K562 (cell line): Measurements from ENCODE around the gene CD40. TPM values are rescaled to one million over a fixed set of nuclear protein-coding genes. Genes with fewer than 3 reads are reported as not detected.

Experiments
- ATAC-seq: fragments of 200-7000 bp; cut with Tn5 transposase; 3 replicates; pipeline ENCODE4 v1.9.1; 2020; ENCODE audit warnings: moderate library complexity
- BruUV-seq: library from RNA; stranded (reverse); fragments of 400-500 nt; replicated peaks from 2 replicates; lab custom pipeline; 2021; lab: Mats Ljungman, UMichigan
- CTCF ChIA-PET: fragments of 300-600 bp; formaldehyde crosslinking; extraction: SDS; loops from one replicate; lab custom pipeline; 2021; ENCODE audit warnings: low intra/inter-chr PET ratio; lab: Yijun Ruan, JAX
- POLR2A ChIA-PET: fragments of 300-600, 350-650 bp; sonication (Branson Sonifier 250); formaldehyde crosslinking; extraction: SDS; loops from one replicate; lab custom pipeline; 2021; ENCODE audit warnings: antibody characterized with exemption, inconsistent platforms; lab: Yijun Ruan, JAX
- DNase-seq, 4 experiments: peaks; one replicate each; pipeline versions ENCODE4 v3.0.0 to v3.0.0-alpha.2; 2011 to 2018; ENCODE audit warnings: low spot score in 3 of 4, mixed read lengths in 3 of 4; ENCODE audit errors: extremely low read depth in 1 of 4
- FAIRE-seq: peaks from 2 replicates; lab custom pipeline; 2011; peaks lifted over from hg19 to GRCh38; lab: Jason Lieb, UNC
- H2AFZ ChIP-seq: 2 replicates; pipeline ENCODE4 v1.6.0; 2011; ENCODE audit warnings: low read depth, low read length, control low read depth, inconsistent platforms
- H3K27ac ChIP-seq: fragments of 200-600 bp; 3 replicates; pipeline ENCODE4 v1.8.0; 2011; ENCODE audit warnings: low read depth, mild to moderate bottlenecking, control low read depth, inconsistent platforms, low read length, moderate library complexity, mixed read lengths; ENCODE audit errors: extremely low read depth
- H3K27me3 ChIP-seq, 2 experiments: fragments of 300-600 bp in 1 of 2; 2 replicates in 1 of 2; 3 replicates in 1 of 2; pipeline versions ENCODE4 v1.6.0 to v1.8.0; 2011; ENCODE audit warnings: inconsistent platforms in 2 of 2, low read length in 2 of 2, mild to moderate bottlenecking in 1 of 2, mixed read lengths in 1 of 2, moderate library complexity in 1 of 2; ENCODE audit not compliant: control insufficient read depth in 2 of 2, insufficient read depth in 2 of 2
- H3K36me3 ChIP-seq: fragments of 300-600 bp; 3 replicates; pipeline ENCODE4 v1.8.0; 2011; ENCODE audit warnings: mild to moderate bottlenecking, low read length, inconsistent platforms; ENCODE audit not compliant: control insufficient read depth, insufficient read depth
- H3K4me1 ChIP-seq, 2 experiments: fragments of 200-600 bp in 1 of 2; replicated peaks in 1 of 2; 2 replicates in 1 of 2; 3 replicates in 1 of 2; pipeline versions ENCODE4 v1.5.1 to v1.8.0; 2011; ENCODE audit warnings: inconsistent platforms in 2 of 2, low read length in 2 of 2, mild to moderate bottlenecking in 1 of 2, mixed read lengths in 1 of 2, moderate library complexity in 1 of 2; ENCODE audit not compliant: control insufficient read depth in 2 of 2, insufficient read depth in 2 of 2
- H3K4me2 ChIP-seq: 2 replicates; pipeline ENCODE4 v1.6.1; 2011; ENCODE audit warnings: low read length, control low read depth, inconsistent platforms, mixed read lengths; ENCODE audit not compliant: insufficient read depth
- H3K4me3 ChIP-seq: fragments of 200-600 bp; sonication (generic), shearing (Covaris generic); 2 replicates; pipeline ENCODE4 v1.5.1; 2016; ENCODE audit warnings: control low read depth, inconsistent platforms
- H3K79me2 ChIP-seq: fragments of 200-600 bp; 3 replicates; pipeline ENCODE4 v1.8.0; 2011; ENCODE audit warnings: low read length, inconsistent platforms; ENCODE audit not compliant: control insufficient read depth, insufficient read depth
- H3K9ac ChIP-seq, 2 experiments: 2 replicates each; pipeline versions ENCODE4 v1.6.0 to v1.6.1; 2011; ENCODE audit warnings: low read depth in 2 of 2, low read length in 2 of 2, control low read depth in 1 of 2, inconsistent platforms in 1 of 2, mild to moderate bottlenecking in 1 of 2, mixed read lengths in 1 of 2; ENCODE audit not compliant: insufficient read depth in 1 of 2
- H3K9me1 ChIP-seq: one replicate; pipeline ENCODE4 v1.6.0; 2011; ENCODE audit warnings: inconsistent platforms, mild to moderate bottlenecking, low read length, moderate library complexity; ENCODE audit not compliant: control insufficient read depth, insufficient read depth
- H3K9me3 ChIP-seq: replicated peaks from 2 replicates; pipeline ENCODE4 v1.5.1; 2011; ENCODE audit warnings: low read depth, low read length, inconsistent platforms; ENCODE audit not compliant: control insufficient read depth, insufficient read depth
- H4K20me1 ChIP-seq: replicated peaks from 2 replicates; pipeline ENCODE4 v1.6.1; 2011; ENCODE audit warnings: low read length, inconsistent platforms, mixed read lengths; ENCODE audit not compliant: control insufficient read depth, insufficient read depth
- ARID3A ChIP-seq: IDR thresholded peaks from 2 replicates; pipeline ENCODE4 v1.6.1; 2012; ENCODE audit warnings: low read depth, low read length, improper control_type of control experiment, borderline replicate concordance
- C11orf30 ChIP-seq: fragments of 450-650 bp; IDR thresholded peaks from 2 replicates; pipeline ENCODE4 v1.6.1; 2016; ENCODE audit warnings: low read depth, mild to moderate bottlenecking
- CEBPB ChIP-seq: fragments of 450-650 bp; IDR thresholded peaks from 2 replicates; pipeline ENCODE4 v1.6.1; 2016; ENCODE audit warnings: missing genetic modification characterization, missing compliant biosample characterization
- CEBPG ChIP-seq, 3 experiments: fragments of 200-800 bp in 1 of 3; sonication (Bioruptor generic) in 1 of 3; sonication (generic) in 1 of 3; formaldehyde crosslinking in 1 of 3; IDR thresholded peaks in 2 of 3; conservative IDR thresholded peaks in 1 of 3; 2 replicates each; pipeline versions ENCODE4 v1.6.1 to v1.8.0; 2016 to 2022; ENCODE audit warnings: missing compliant biosample characterization in 2 of 3, missing genetic modification characterization in 2 of 3, mild to moderate bottlenecking in 1 of 3, missing genetic modification reagents in 1 of 3
- CEBPZ ChIP-seq: fragments of 150-350 bp; IDR thresholded peaks from 2 replicates; pipeline ENCODE4 v1.6.1; 2014; ENCODE audit warnings: low read depth, mild to moderate bottlenecking, low read length, borderline replicate concordance
- DPF2 ChIP-seq: fragments of 450-650 bp; IDR thresholded peaks from 2 replicates; pipeline ENCODE4 v1.6.1; 2016
- MAFG ChIP-seq: fragments of 450-650 bp; conservative IDR thresholded peaks from 2 replicates; pipeline ENCODE4 v1.6.1; 2016; ENCODE audit warnings: missing genetic modification characterization, missing compliant biosample characterization
- MYNN ChIP-seq, 2 experiments: sonication (generic); formaldehyde crosslinking in 1 of 2; IDR thresholded peaks; 2 replicates each; pipeline versions ENCODE4 v1.5.0 to v1.6.1; 2016 to 2020; ENCODE audit warnings: antibody characterized with exemption in 1 of 2, missing genetic modification reagents in 1 of 2
- ZNF316 ChIP-seq: fragments of 450-650 bp; IDR thresholded peaks from 2 replicates; pipeline ENCODE4 v1.6.1; 2016
- ZSCAN29 ChIP-seq: fragments of 450-650 bp; IDR thresholded peaks from 2 replicates; pipeline ENCODE4 v1.6.1; 2017
- WGBS: fragments of 100-300 bp; shearing (Covaris generic); methylation state at CpG from one replicate; pipeline ENCODE4 v1.1.6; 2016; ENCODE audit warnings: low coverage, mixed read lengths; ENCODE audit not compliant: insufficient coverage; ENCODE audit errors: missing lambda C conversion rate; 5-methylcytosine and 5-hydroxymethylcytosine counted together
- in situ Hi-C: fragments of 300-500 bp; cut with MboI; formaldehyde crosslinking; loops from 4 replicates; pipeline ENCODE4 v1.15.0; 2018; ENCODE audit warnings: inconsistent platforms, mixed read lengths
- intact Hi-C: fragments of 100-400 bp; cut with micrococcal nuclease; formaldehyde crosslinking; loops from 2 replicates; pipeline ENCODE4 v1.14.2; 2022
- polyA plus RNA-seq, 8 experiments: library from polyadenylated mRNA; depleted of rRNA in 4 of 8; stranded (reverse) in 5 of 8; unstranded in 3 of 8; fragments of >200 nt; fragmentation: Nextera tagmentation in 2 of 8; fragmentation: Illumina TruSeq in 1 of 8; extraction: Ambion mirVana in 2 of 8; extraction: Trizol in 1 of 8; gene quantifications; 2 replicates each; pipeline versions ENCODE4 v1.2.1 to v1.2.3, GENCODE V29; 2011 to 2014; ENCODE audit warnings: inconsistent platforms in 1 of 8, missing spikeins in 1 of 8
- total RNA-seq, 7 experiments: library from RNA; depleted of rRNA in 6 of 7; stranded (reverse); fragments of >200 nt in 6 of 7; fragmentation: Illumina TruSeq in 2 of 7; extraction: Trizol in 2 of 7; gene quantifications; 2 replicates each; pipeline versions ENCODE4 v1.2.1 to v1.2.3, GENCODE V29; 2011 to 2021; ENCODE audit warnings: low replicate concordance in 1 of 7

The CD40 gene
- total and polyA plus RNA-seq, 9 of the 15 experiments (the other 6 are each of a cell fraction or from before 2014, with no cell fraction given) = 0.76 to 3.7 (median 1.6) TPM

- 74% methylated on average over 1 of the region's 1 CpG for WGBS
- no peak for FAIRE-seq
Observed at GRCh38 chr20:46083531-46084061, 34.5 kb upstream of the CD40 start.

More at GRCh38 chr20:46083531-46084061, 34.5 kb upstream of the CD40 start:
- no TSS peak for BruUV-seq
- H3K27ac ChIP-seq = no peak overlapping the region
- H3K79me2 ChIP-seq = peaks cover 87% of the 10 kb centered on the region
- no peaks in the 10 kb centered on the region for H3K9me3 ChIP-seq
- TF ChIP-seq CEBPZ (no peak), C11orf30 (peak; percentile 50), CEBPG (CRISPR knock-in tag; IDR thresholded peaks at IDR 0.05) (no peak), CEBPG (tag; conservative IDR thresholded peaks at IDR 0.05 in 1 of 2, IDR thresholded peaks at IDR 0.05 in 1 of 2) (peak in 1 of 2 experiments; percentile 21; a peak in 1 of 4 replicates), MYNN (IDR thresholded peaks at IDR 0.05) (no peak), MYNN (CRISPR knock-in tag; IDR thresholded peaks at IDR 0.05) (no peak), ZSCAN29 (no peak), DPF2 (no peak), ARID3A (no peak), ZNF316 (peak; percentile 58), CEBPB (tag) (0 out of 2 replicates have a peak, but pooled peaks have one; percentile 35), MAFG (peak; percentile 18; the same call in 1 of the 2 replicates)
- no peak overlapping the region for H3K4me3 ChIP-seq
- H3K4me1 ChIP-seq = peaks cover 5 to 30% of the 10 kb centered on the region in 2 experiments; a peak in 4 of 5 replicates
- ChIA-PET POLR2A (interaction anchor here (1.4 kb wide), 1 partner anchor 18 kb away, joined by 4 read pairs; no protein-coding TSS in a partner anchor), CTCF (no interaction called here)
- ATAC-seq (no peak), DNase-seq (no peak)
- H3K9me1 ChIP-seq = no peaks in the 10 kb centered on the region
- H3K36me3 ChIP-seq = peaks cover 13% of the 10 kb centered on the region; the same call in 1 of the 3 replicates
- no peak overlapping the region for H3K4me2 ChIP-seq
- intact Hi-C loops = no loop called here
- in situ Hi-C loops = no loop called here
- H3K9ac ChIP-seq = no peak overlapping the region
- H2AFZ ChIP-seq = no peak overlapping the region
- H4K20me1 ChIP-seq = peaks cover 26% of the 10 kb centered on the region
- H3K27me3 ChIP-seq = no peaks in the 10 kb centered on the region
